SK-N-SH (cell line): ENCODE data around the gene PLAGL2. TPM values are rescaled to one million over a fixed set of nuclear protein-coding genes. Genes with fewer than 3 reads are reported as not detected.

Experiments
- CTCF ChIA-PET: fragments of 300-600, 350-600 bp; formaldehyde crosslinking; extraction: SDS; loops from one replicate; lab custom pipeline; 2021; lab: Yijun Ruan, JAX
- POLR2A ChIA-PET: fragments of 350-600 bp; sonication (Branson Sonifier 250); formaldehyde crosslinking; extraction: SDS; loops from one replicate; lab custom pipeline; 2020; ENCODE audit warnings: antibody characterized with exemption, inconsistent platforms; lab: Yijun Ruan, JAX
- DNase-seq: peaks from one replicate; pipeline ENCODE4 v3.0.0; 2012
- H2AFZ ChIP-seq: fragments of 200-600 bp; sonication (generic); 2 replicates; pipeline ENCODE4 v1.8.1; 2016; ENCODE audit warnings: antibody characterized with exemption, mild to moderate bottlenecking, low read depth
- H3F3A ChIP-seq: fragments of 200-600 bp; sonication (generic); replicated peaks from 2 replicates; pipeline ENCODE3; 2016; ENCODE audit warnings: antibody characterized with exemption, mild to moderate bottlenecking; ENCODE audit not compliant: insufficient read depth
- H3K27ac ChIP-seq, 2 experiments: fragments of 200-500 bp in 1 of 2; fragments of 200-600 bp in 1 of 2; sonication (Bioruptor generic) in 1 of 2; sonication (generic), shearing (Covaris generic) in 1 of 2; 2 replicates each; pipeline versions ENCODE4 v1.5.1 to v1.6.1; 2014 to 2016; ENCODE audit warnings: low read depth in 2 of 2, inconsistent platforms in 1 of 2, low read length in 1 of 2, mild to moderate bottlenecking in 1 of 2, mixed read lengths in 1 of 2
- H3K27me3 ChIP-seq: fragments of 200-600 bp; sonication (generic), shearing (Covaris generic); 2 replicates; pipeline ENCODE4 v1.6.1; 2016; ENCODE audit warnings: mixed run types; ENCODE audit not compliant: insufficient read depth
- H3K36me3 ChIP-seq, 2 experiments: fragments of 200-500 bp in 1 of 2; fragments of 200-600 bp in 1 of 2; sonication (Bioruptor generic) in 1 of 2; sonication (generic) in 1 of 2; replicated peaks in 1 of 2; 2 replicates each; pipeline versions ENCODE3 to v1.5.1; 2014 to 2016; ENCODE audit warnings: low read length in 1 of 2, mild to moderate bottlenecking in 1 of 2; ENCODE audit not compliant: insufficient read depth in 2 of 2, control insufficient read depth in 1 of 2
- H3K4me1 ChIP-seq, 2 experiments: fragments of 200-500 bp in 1 of 2; fragments of 200-600 bp in 1 of 2; sonication (Bioruptor generic) in 1 of 2; sonication (generic), shearing (Covaris generic) in 1 of 2; 2 replicates each; pipeline versions ENCODE4 v1.5.1 to v1.6.1; 2014 to 2016; ENCODE audit warnings: low read depth in 1 of 2, low read length in 1 of 2, mixed run types in 1 of 2; ENCODE audit not compliant: insufficient read depth in 2 of 2, control insufficient read depth in 1 of 2
- H3K4me2 ChIP-seq: fragments of 200-600 bp; sonication (generic), shearing (Covaris generic); 2 replicates; pipeline ENCODE4 v1.6.1; 2017; ENCODE audit warnings: mixed run types
- H3K4me3 ChIP-seq, 2 experiments: fragments of 200-500 bp in 1 of 2; fragments of 200-600 bp in 1 of 2; sonication (Bioruptor generic) in 1 of 2; sonication (generic), shearing (Covaris generic) in 1 of 2; 2 replicates each; pipeline versions ENCODE4 v1.5.1 to v1.8.1; 2014 to 2016; ENCODE audit warnings: low read depth in 2 of 2, inconsistent platforms in 1 of 2, low read length in 1 of 2, mild to moderate bottlenecking in 1 of 2, mixed read lengths in 1 of 2, moderate library complexity in 1 of 2
- H3K79me2 ChIP-seq: fragments of 200-600 bp; sonication (generic); 2 replicates; pipeline ENCODE4 v1.8.1; 2017; ENCODE audit warnings: mild to moderate bottlenecking; ENCODE audit not compliant: insufficient read depth
- H3K9ac ChIP-seq: fragments of 200-600 bp; sonication (generic); 2 replicates; pipeline ENCODE4 v1.6.1; 2017; ENCODE audit warnings: mixed run types
- H3K9me2 ChIP-seq: fragments of 200-600 bp; sonication (generic); 2 replicates; pipeline ENCODE4 v1.6.1; 2017; ENCODE audit warnings: mixed run types
- H3K9me3 ChIP-seq: fragments of 200-600 bp; sonication (generic); 2 replicates; pipeline ENCODE4 v1.6.1; 2017; ENCODE audit warnings: mixed run types, mild to moderate bottlenecking, moderate library complexity
- H4K20me1 ChIP-seq: fragments of 200-600 bp; sonication (generic); 2 replicates; pipeline ENCODE4 v1.6.1; 2017; ENCODE audit warnings: mild to moderate bottlenecking, mixed run types; ENCODE audit not compliant: insufficient read depth
- CHD2 ChIP-seq: fragments of 150-350 bp; IDR thresholded peaks from 2 replicates; pipeline ENCODE4 v1.6.1; 2018; ENCODE audit warnings: low read length; ENCODE audit not compliant: partially characterized antibody
- EP300 ChIP-seq, 2 experiments: IDR thresholded peaks; 2 replicates each; pipeline versions ENCODE4 v1.4.0 to v1.6.1; 2012; ENCODE audit warnings: borderline replicate concordance in 1 of 2, low read depth in 1 of 2, low read length in 1 of 2
- EZH2phosphoT487 ChIP-seq: fragments of 200-600 bp; sonication (generic); IDR thresholded peaks from 2 replicates; pipeline ENCODE4 v1.6.1; 2017; ENCODE audit warnings: low read depth, mixed run types, mild to moderate bottlenecking, antibody characterized with exemption, moderate library complexity, borderline replicate concordance
- FOXM1 ChIP-seq: IDR thresholded peaks from 2 replicates; pipeline ENCODE4 v1.4.0; 2012; ENCODE audit warnings: low read depth, mild to moderate bottlenecking
- GABPA ChIP-seq: IDR thresholded peaks from 2 replicates; pipeline ENCODE4 v1.4.0; 2012; ENCODE audit warnings: low read depth, mild to moderate bottlenecking
- NRF1 ChIP-seq: IDR thresholded peaks from 2 replicates; pipeline ENCODE4 v1.6.1; 2012; ENCODE audit warnings: low read depth, mild to moderate bottlenecking, low read length
- POLR2AphosphoS5 ChIP-seq: IDR thresholded peaks from 2 replicates; pipeline ENCODE4 v1.6.1; 2012; ENCODE audit warnings: low read depth, low read length
- RAD21 ChIP-seq: IDR thresholded peaks from 2 replicates; pipeline ENCODE4 v1.6.1; 2012; ENCODE audit warnings: mild to moderate bottlenecking, low read length
- RCOR1 ChIP-seq: fragments of 150-350 bp; IDR thresholded peaks from 2 replicates; pipeline ENCODE4 v1.6.1; 2017; ENCODE audit warnings: antibody characterized with exemption, low read length
- RXRA ChIP-seq: IDR thresholded peaks from 2 replicates; pipeline ENCODE4 v1.4.0; 2012; ENCODE audit warnings: low read depth, mild to moderate bottlenecking, borderline replicate concordance
- SIN3A ChIP-seq: IDR thresholded peaks from 2 replicates; pipeline ENCODE4 v1.6.1; 2012; ENCODE audit warnings: low read depth, mild to moderate bottlenecking, low read length, moderate library complexity, borderline replicate concordance
- SMC3 ChIP-seq: IDR thresholded peaks from 2 replicates; pipeline ENCODE4 v1.6.1; 2012; ENCODE audit warnings: low read depth, low read length, improper control_type of control experiment
- TAF1 ChIP-seq: IDR thresholded peaks from 2 replicates; pipeline ENCODE4 v1.6.1; 2012; ENCODE audit warnings: low read depth, mild to moderate bottlenecking, low read length, moderate library complexity, borderline replicate concordance
- TEAD4 ChIP-seq: IDR thresholded peaks from 2 replicates; pipeline ENCODE4 v1.4.0; 2012; ENCODE audit warnings: mild to moderate bottlenecking, borderline replicate concordance; ENCODE audit not compliant: insufficient read depth
- YY1 ChIP-seq: IDR thresholded peaks from 2 replicates; pipeline ENCODE4 v1.4.0; 2012; ENCODE audit warnings: low read depth, mild to moderate bottlenecking
- WGBS: methylation state at CpG from one replicate; pipeline ENCODE4 v1.1.6; 2017; ENCODE audit warnings: low lambda C conversion rate; 5-methylcytosine and 5-hydroxymethylcytosine counted together
- polyA plus RNA-seq, 3 experiments: library from polyadenylated mRNA; depleted of rRNA; stranded (reverse); fragments of >200 nt; gene quantifications; 2 replicates each; pipeline ENCODE4 v1.2.3, GENCODE V29; 2012
- TF ChIP-seq, protein P1 (sequence below): IDR thresholded peaks from 2 replicates; pipeline ENCODE4 v1.6.1; 2012; ENCODE audit warnings: mild to moderate bottlenecking, low read depth, low read length, moderate library complexity
- TF ChIP-seq, protein P2 (sequence below): IDR thresholded peaks from 2 replicates; pipeline ENCODE4; 2012

PLAGL2 gene
- polyA plus RNA-seq, 1 of the 3 experiments (the other 2 are of a cell fraction), result 4.0 TPM

DNA sequence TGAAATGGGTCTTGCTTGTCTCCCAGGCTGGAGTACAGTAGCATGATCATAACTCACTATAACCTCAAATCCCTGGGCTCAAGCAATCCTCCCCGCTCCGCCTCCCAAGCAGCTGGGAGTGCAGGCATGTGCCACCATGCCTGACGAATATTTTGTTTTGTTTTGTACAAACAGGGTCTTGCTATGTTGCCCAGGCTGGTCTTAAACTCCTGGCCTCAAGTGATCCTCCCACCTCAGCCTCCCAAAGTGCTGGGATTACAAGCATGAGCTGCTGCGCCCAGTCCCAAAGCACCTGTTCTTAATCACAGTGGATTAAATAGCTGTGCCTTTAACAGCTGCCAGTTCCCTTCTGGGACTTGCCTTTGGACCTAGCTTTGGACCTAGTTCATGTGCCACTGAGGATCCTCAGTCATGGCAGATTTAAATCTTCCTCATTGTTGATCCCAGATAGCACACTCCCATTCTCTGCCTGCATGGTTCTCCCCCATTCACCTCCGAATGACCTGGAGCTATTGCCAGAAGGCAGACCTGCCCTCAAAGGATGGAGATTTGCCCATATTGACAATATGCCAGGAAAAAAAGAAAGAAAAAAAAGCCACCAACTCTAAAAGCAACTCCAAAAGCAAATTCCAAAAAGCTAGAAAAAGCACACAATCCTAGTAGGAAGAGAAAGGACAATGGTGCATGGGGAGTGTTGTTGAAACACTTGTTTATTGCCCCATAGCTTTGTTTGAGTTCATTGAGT is 10.8 kb upstream of the PLAGL2 start:
- no peak overlapping the region for H3K9ac ChIP-seq
- peaks cover 23 to 42% of the 10 kb centered on the region in 2 experiments for H3K36me3 ChIP-seq
- no peak overlapping the region for H3K27ac ChIP-seq
- POLR2A ChIA-PET, result no interaction called here
- no peaks in the 10 kb centered on the region for H3K4me1 ChIP-seq
- H3K9me3 ChIP-seq, result no peaks in the 10 kb centered on the region
- H4K20me1 ChIP-seq, result no peaks in the 10 kb centered on the region
- CTCF ChIA-PET, result interaction anchor here (1.0 kb wide), 1 partner anchor 8 kb away, joined by 3 read pairs; no protein-coding TSS in a partner anchor
- no peaks in the 10 kb centered on the region for H3K27me3 ChIP-seq
- no peaks in the 10 kb centered on the region for H3F3A ChIP-seq
- WGBS, result 95% methylated on average over 5 of the region's 5 CpGs
- peaks cover 2% of the 10 kb centered on the region; the same call in 1 of the 2 replicates for H3K79me2 ChIP-seq
- H3K4me3 ChIP-seq, result no peak overlapping the region
- no peaks in the 10 kb centered on the region for H3K9me2 ChIP-seq
- TF ChIP-seq POLR2AphosphoS5 (no peak), NRF1 (no peak), TEAD4 (no peak), YY1 (no peak), GABPA (no peak), RXRA (no peak), EP300 (IDR thresholded peaks at IDR 0.05; ENCODE audit: borderline replicate concordance in 1 of 2, low read depth in 1 of 2, low read length in 1 of 2) (no peak), SMC3 (no peak), CHD2 (no peak), FOXM1 (no peak), SIN3A (no peak), EZH2phosphoT487 (no peak), RAD21 (no peak), RCOR1 (no peak), TAF1 (no peak)
- TF ChIP-seq, protein P1, sequence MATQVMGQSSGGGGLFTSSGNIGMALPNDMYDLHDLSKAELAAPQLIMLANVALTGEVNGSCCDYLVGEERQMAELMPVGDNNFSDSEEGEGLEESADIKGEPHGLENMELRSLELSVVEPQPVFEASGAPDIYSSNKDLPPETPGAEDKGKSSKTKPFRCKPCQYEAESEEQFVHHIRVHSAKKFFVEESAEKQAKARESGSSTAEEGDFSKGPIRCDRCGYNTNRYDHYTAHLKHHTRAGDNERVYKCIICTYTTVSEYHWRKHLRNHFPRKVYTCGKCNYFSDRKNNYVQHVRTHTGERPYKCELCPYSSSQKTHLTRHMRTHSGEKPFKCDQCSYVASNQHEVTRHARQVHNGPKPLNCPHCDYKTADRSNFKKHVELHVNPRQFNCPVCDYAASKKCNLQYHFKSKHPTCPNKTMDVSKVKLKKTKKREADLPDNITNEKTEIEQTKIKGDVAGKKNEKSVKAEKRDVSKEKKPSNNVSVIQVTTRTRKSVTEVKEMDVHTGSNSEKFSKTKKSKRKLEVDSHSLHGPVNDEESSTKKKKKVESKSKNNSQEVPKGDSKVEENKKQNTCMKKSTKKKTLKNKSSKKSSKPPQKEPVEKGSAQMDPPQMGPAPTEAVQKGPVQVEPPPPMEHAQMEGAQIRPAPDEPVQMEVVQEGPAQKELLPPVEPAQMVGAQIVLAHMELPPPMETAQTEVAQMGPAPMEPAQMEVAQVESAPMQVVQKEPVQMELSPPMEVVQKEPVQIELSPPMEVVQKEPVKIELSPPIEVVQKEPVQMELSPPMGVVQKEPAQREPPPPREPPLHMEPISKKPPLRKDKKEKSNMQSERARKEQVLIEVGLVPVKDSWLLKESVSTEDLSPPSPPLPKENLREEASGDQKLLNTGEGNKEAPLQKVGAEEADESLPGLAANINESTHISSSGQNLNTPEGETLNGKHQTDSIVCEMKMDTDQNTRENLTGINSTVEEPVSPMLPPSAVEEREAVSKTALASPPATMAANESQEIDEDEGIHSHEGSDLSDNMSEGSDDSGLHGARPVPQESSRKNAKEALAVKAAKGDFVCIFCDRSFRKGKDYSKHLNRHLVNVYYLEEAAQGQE, result no peak
- TF ChIP-seq, protein P2, sequence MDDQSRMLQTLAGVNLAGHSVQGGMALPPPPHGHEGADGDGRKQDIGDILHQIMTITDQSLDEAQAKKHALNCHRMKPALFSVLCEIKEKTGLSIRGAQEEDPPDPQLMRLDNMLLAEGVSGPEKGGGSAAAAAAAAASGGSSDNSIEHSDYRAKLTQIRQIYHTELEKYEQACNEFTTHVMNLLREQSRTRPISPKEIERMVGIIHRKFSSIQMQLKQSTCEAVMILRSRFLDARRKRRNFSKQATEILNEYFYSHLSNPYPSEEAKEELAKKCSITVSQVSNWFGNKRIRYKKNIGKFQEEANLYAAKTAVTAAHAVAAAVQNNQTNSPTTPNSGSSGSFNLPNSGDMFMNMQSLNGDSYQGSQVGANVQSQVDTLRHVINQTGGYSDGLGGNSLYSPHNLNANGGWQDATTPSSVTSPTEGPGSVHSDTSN, result no peak
- no peak overlapping the region for H2AFZ ChIP-seq
- no peak for DNase-seq
- H3K4me2 ChIP-seq, result no peak overlapping the region
